Neural progenitor cell (in vitro differentiated cells): ENCODE results near the gene EXOC6B. TPM values are rescaled to one million over a fixed set of nuclear protein-coding genes. Genes with fewer than 3 reads are reported as not detected.

ENCODE experiments used
- DNase-seq: peaks from one replicate; pipeline ENCODE4 v3.0.0-alpha.2; 2016; ENCODE audit warnings: low spot score
- H2AFZ ChIP-seq: fragments of 200-600 bp; sonication (generic); replicated peaks from 2 replicates; pipeline ENCODE4 v1.6.1; 2016; ENCODE audit warnings: antibody characterized with exemption
- H3F3A ChIP-seq: fragments of 200-600 bp; sonication (generic); 2 replicates; pipeline ENCODE4 v1.6.1; 2016; ENCODE audit warnings: antibody characterized with exemption, low read depth
- H3K27ac ChIP-seq: fragments of 200-600 bp; sonication (generic); 2 replicates; pipeline ENCODE4 v1.5.1; 2016; ENCODE audit warnings: mild to moderate bottlenecking
- H3K27me3 ChIP-seq: fragments of 200-600 bp; sonication (generic); 2 replicates; pipeline ENCODE4 v1.6.1; 2016; ENCODE audit warnings: mild to moderate bottlenecking, moderate library complexity
- H3K36me3 ChIP-seq: fragments of 200-600 bp; sonication (generic); 2 replicates; pipeline ENCODE4 v1.5.1; 2016
- H3K4me1 ChIP-seq: fragments of 200-600 bp; sonication (generic); 2 replicates; pipeline ENCODE4 v1.6.1; 2016; ENCODE audit warnings: mixed run types
- H3K4me2 ChIP-seq: fragments of 200-600 bp; sonication (generic); 2 replicates; pipeline ENCODE4 v1.6.1; 2016
- H3K4me3 ChIP-seq: fragments of 200-600 bp; sonication (generic); 2 replicates; pipeline ENCODE4 v1.5.1; 2016
- H3K79me2 ChIP-seq: fragments of 200-600 bp; sonication (generic); 2 replicates; pipeline ENCODE4 v1.6.1; 2016; ENCODE audit warnings: low read depth
- H3K9ac ChIP-seq: fragments of 200-600 bp; sonication (generic); 2 replicates; pipeline ENCODE4 v1.6.1; 2016
- H3K9me3 ChIP-seq: fragments of 200-600 bp; sonication (generic); 2 replicates; pipeline ENCODE4 v1.5.1; 2016; ENCODE audit warnings: low read depth
- H4K20me1 ChIP-seq: fragments of 200-600 bp; sonication (generic); 2 replicates; pipeline ENCODE4 v1.6.1; 2016; ENCODE audit warnings: low read depth
- H3K27ac Mint-ChIP-seq: 3 replicates; pipeline ENCODE4 v1.8.0; 2021; ENCODE audit warnings: mixed read lengths
- H3K27me3 Mint-ChIP-seq: 2 replicates; pipeline ENCODE4 v1.8.0; 2022; ENCODE audit warnings: low read depth, mild to moderate bottlenecking, inconsistent platforms, moderate library complexity, mixed read lengths; ENCODE audit not compliant: insufficient read depth
- H3K36me3 Mint-ChIP-seq: 3 replicates; pipeline ENCODE4 v1.8.0; 2021; ENCODE audit warnings: mixed read lengths
- H3K4me1 Mint-ChIP-seq: 3 replicates; pipeline ENCODE4 v1.8.0; 2021; ENCODE audit warnings: mixed read lengths
- H3K4me3 Mint-ChIP-seq: 3 replicates; pipeline ENCODE4 v1.8.0; 2021; ENCODE audit warnings: mild to moderate bottlenecking, moderate library complexity, mixed read lengths
- H3K9me3 Mint-ChIP-seq: 3 replicates; pipeline ENCODE4 v1.8.0; 2020; ENCODE audit warnings: mixed read lengths
- EZH2 ChIP-seq: fragments of 200-600 bp; sonication (generic); IDR thresholded peaks from 2 replicates; pipeline ENCODE4 v1.6.1; 2017; ENCODE audit warnings: antibody characterized with exemption, mild to moderate bottlenecking, moderate library complexity
- EZH2phosphoT487 ChIP-seq: fragments of 200-600 bp; sonication (generic); IDR thresholded peaks from 2 replicates; pipeline ENCODE4 v1.6.1; 2017; ENCODE audit warnings: antibody characterized with exemption
- total RNA-seq: library from RNA; depleted of rRNA; stranded (reverse); fragments of >200 nt; gene quantifications from 2 replicates; pipeline ENCODE4 v1.2.3, GENCODE V29; 2015; ENCODE audit warnings: low replicate concordance
- TF ChIP-seq, protein P1 (sequence below): fragments of 200-600 bp; sonication (generic); IDR thresholded peaks from 2 replicates; pipeline ENCODE4 v1.5.1; 2017; ENCODE audit warnings: antibody characterized with exemption, mild to moderate bottlenecking

Gene EXOC6B
- total RNA-seq, 1 donor from 2014 or later, result 41.2 TPM

DNA sequence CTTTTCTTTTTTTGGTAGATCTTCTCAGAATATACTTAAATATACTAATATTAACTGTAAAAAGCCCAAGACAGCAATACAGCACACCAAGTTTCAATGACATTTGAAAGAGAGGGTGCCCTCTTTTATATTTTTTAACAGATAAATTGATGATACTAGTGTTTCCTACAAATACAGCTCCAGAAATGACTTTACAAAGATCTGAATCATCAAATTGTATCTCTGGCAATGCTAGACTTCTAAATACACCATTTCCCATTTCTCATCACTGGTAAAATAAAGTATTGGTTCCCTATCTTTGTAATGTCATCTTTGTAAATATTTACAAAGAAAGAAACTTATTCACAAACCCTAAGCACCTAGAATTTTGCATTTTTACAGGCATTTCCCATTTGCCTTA, 281.3 kb downstream of the EXOC6B start:
- Mint-ChIP-seq H3K4me3 (no peak overlapping the region), H3K27me3 (no peaks in the 10 kb centered on the region), H3K27ac (no peak overlapping the region), H3K9me3 (no peaks in the 10 kb centered on the region), H3K36me3 (no peaks in the 10 kb centered on the region), H3K4me1 (no peaks in the 10 kb centered on the region)
- no peaks in the 10 kb centered on the region for H3K79me2 ChIP-seq
- no peaks in the 10 kb centered on the region for H3K27me3 ChIP-seq
- H2AFZ ChIP-seq, result no peak overlapping the region
- H3K27ac ChIP-seq, result no peak overlapping the region
- no peak overlapping the region for H3K4me2 ChIP-seq
- no peaks in the 10 kb centered on the region for H4K20me1 ChIP-seq
- no peak overlapping the region for H3K9ac ChIP-seq
- TF ChIP-seq, protein P1, sequence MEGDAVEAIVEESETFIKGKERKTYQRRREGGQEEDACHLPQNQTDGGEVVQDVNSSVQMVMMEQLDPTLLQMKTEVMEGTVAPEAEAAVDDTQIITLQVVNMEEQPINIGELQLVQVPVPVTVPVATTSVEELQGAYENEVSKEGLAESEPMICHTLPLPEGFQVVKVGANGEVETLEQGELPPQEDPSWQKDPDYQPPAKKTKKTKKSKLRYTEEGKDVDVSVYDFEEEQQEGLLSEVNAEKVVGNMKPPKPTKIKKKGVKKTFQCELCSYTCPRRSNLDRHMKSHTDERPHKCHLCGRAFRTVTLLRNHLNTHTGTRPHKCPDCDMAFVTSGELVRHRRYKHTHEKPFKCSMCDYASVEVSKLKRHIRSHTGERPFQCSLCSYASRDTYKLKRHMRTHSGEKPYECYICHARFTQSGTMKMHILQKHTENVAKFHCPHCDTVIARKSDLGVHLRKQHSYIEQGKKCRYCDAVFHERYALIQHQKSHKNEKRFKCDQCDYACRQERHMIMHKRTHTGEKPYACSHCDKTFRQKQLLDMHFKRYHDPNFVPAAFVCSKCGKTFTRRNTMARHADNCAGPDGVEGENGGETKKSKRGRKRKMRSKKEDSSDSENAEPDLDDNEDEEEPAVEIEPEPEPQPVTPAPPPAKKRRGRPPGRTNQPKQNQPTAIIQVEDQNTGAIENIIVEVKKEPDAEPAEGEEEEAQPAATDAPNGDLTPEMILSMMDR, result no peak
- no peak for TF ChIP-seq EZH2phosphoT487
- no peak for TF ChIP-seq EZH2
- H3K9me3 ChIP-seq, result no peaks in the 10 kb centered on the region
- H3K36me3 ChIP-seq, result no peaks in the 10 kb centered on the region
- H3F3A ChIP-seq, result no peaks in the 10 kb centered on the region
- no peak for DNase-seq
- no peaks in the 10 kb centered on the region for H3K4me1 ChIP-seq
- H3K4me3 ChIP-seq, result no peak overlapping the region

DNA sequence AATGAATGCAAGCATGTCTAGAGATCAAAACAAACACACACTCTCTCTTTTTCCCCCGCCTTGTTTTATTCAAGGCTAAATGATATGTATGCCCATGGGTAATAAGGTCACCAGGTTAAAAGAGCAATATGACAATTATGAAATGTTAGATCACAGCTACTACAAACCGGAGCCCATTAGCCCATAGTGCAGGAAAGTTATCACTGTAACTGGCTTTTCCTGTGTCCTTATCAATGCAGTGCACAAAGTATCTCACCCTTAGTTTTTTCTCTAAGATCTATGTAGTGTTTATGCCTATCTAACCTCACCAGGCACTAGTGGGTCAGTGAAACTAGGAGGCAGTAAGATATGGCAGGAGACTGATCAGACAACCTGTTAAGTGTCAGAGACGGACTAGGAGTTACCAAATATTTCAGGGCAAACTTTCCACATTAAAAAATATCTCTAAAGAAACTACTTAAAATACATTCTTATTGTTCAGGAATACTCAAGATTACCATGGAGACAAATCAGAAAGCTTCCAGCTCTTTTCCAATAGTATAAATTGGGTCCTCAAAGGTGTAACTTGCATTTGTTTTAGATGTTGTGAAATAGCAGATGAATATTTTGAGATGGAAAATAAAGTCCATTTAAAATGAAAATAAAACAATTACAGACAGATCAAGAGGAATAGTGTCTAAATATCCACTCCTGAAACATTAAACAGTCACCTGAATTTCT, 282.2 kb downstream of the EXOC6B start:
- Mint-ChIP-seq H3K4me1 (peaks cover 8% of the 10 kb centered on the region), H3K4me3 (no peak overlapping the region)
- no peaks in the 10 kb centered on the region for H3K27me3 ChIP-seq

DNA sequence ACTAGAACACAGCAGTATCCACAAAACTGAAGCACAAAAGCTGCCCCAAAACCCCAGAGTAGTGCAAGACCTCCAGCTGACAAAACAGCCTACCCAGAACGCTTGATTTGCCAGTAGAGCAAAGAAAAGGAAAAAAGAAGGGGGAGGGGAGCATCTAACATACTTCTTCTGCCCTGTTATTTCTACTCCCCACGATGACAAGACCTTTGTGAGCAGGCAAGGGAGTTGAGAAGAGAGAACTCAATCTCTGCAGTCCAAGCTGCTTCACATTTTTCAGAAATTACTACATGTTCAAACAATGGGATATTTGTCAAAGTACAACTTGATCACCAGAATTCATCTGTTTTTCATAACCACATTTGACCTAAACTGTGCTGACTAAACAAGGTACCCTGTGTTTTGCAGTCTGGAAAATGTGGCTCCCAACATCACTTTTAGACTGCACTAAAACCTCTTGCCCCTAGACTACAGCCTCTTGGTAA, 286.7 kb downstream of the EXOC6B start:
- TF ChIP-seq, protein P1, result no peak
- TF ChIP-seq EZH2 (no peak), EZH2phosphoT487 (no peak)
- H3K27ac Mint-ChIP-seq, result peak overlapping the region; percentile 10
- no peaks in the 10 kb centered on the region for H3K9me3 Mint-ChIP-seq
- Histone ChIP-seq H3F3A (no peaks in the 10 kb centered on the region), H3K27me3 (no peaks in the 10 kb centered on the region), H4K20me1 (no peaks in the 10 kb centered on the region), H3K9me3 (no peaks in the 10 kb centered on the region), H2AFZ (no peak overlapping the region), H3K79me2 (no peaks in the 10 kb centered on the region), H3K4me2 (peak overlapping the region; percentile 2), H3K36me3 (no peaks in the 10 kb centered on the region), H3K4me1 (peaks cover 8% of the 10 kb centered on the region), H3K27ac (no peak overlapping the region), H3K4me3 (no peak overlapping the region), H3K9ac (no peak overlapping the region)
- H3K27me3 Mint-ChIP-seq, result no peaks in the 10 kb centered on the region
- H3K4me1 Mint-ChIP-seq, result peaks cover 12% of the 10 kb centered on the region
- DNase-seq, result peak; percentile 15
- H3K4me3 Mint-ChIP-seq, result no peak overlapping the region
- H3K36me3 Mint-ChIP-seq, result no peaks in the 10 kb centered on the region

More for the DNA sequence above, 282.2 kb downstream of the EXOC6B start:
- Histone ChIP-seq H3K4me2 (no peak overlapping the region), H3K9ac (no peak overlapping the region), H3K4me1 (peaks cover 6% of the 10 kb centered on the region), H2AFZ (no peak overlapping the region), H3K27ac (no peak overlapping the region), H3K9me3 (no peaks in the 10 kb centered on the region), H3F3A (no peaks in the 10 kb centered on the region), H4K20me1 (no peaks in the 10 kb centered on the region), H3K79me2 (no peaks in the 10 kb centered on the region), H3K36me3 (no peaks in the 10 kb centered on the region), H3K4me3 (no peak overlapping the region)
- no peak for TF ChIP-seq EZH2
- no peak for TF ChIP-seq EZH2phosphoT487
- TF ChIP-seq, protein P1, result no peak
- H3K27ac Mint-ChIP-seq, result no peak overlapping the region
- no peaks in the 10 kb centered on the region for H3K36me3 Mint-ChIP-seq
- H3K9me3 Mint-ChIP-seq, result no peaks in the 10 kb centered on the region
- DNase-seq, result no peak
- H3K27me3 Mint-ChIP-seq, result no peaks in the 10 kb centered on the region
